GM23338 (cell line): Measurements from ENCODE around the gene FBN3. TPM values are rescaled to one million over a fixed set of nuclear protein-coding genes. Genes with fewer than 3 reads are reported as not detected.

Experiments
- ATAC-seq: fragments of 200-7000 bp; cut with Tn5 transposase; 3 replicates; pipeline ENCODE4 v1.9.1; 2020
- DNase-seq: peaks from one replicate; pipeline ENCODE4 v3.0.0-alpha.2; 2015; ENCODE audit warnings: low spot score
- H2AFZ ChIP-seq: fragments of 200-600 bp; sonication (generic); 2 replicates; pipeline ENCODE4 v1.8.0; 2016; ENCODE audit warnings: antibody characterized with exemption, mild to moderate bottlenecking, moderate library complexity
- H3F3A ChIP-seq: fragments of 200-600 bp; sonication (generic); replicated peaks from 2 replicates; pipeline ENCODE4 v1.8.0; 2017; ENCODE audit warnings: antibody characterized with exemption, mixed run types, low read depth
- H3K27ac ChIP-seq: fragments of 200-600 bp; sonication (generic); 2 replicates; pipeline ENCODE4 v1.6.1; 2016; ENCODE audit warnings: low read depth
- H3K27me3 ChIP-seq: fragments of 200-600 bp; sonication (generic); 2 replicates; pipeline ENCODE4 v1.8.0; 2016; ENCODE audit warnings: mild to moderate bottlenecking, mixed run types, moderate library complexity; ENCODE audit not compliant: insufficient read depth
- H3K36me3 ChIP-seq: fragments of 200-600 bp; sonication (generic); 2 replicates; pipeline ENCODE4 v1.8.0; 2016; ENCODE audit warnings: mild to moderate bottlenecking; ENCODE audit not compliant: insufficient read depth
- H3K4me1 ChIP-seq: fragments of 200-600 bp; sonication (generic); 2 replicates; pipeline ENCODE4 v1.8.0; 2016; ENCODE audit warnings: mild to moderate bottlenecking, moderate library complexity; ENCODE audit not compliant: insufficient read depth
- H3K4me2 ChIP-seq: fragments of 200-600 bp; sonication (generic); 2 replicates; pipeline ENCODE4 v1.7.1; 2017; ENCODE audit warnings: mixed run types
- H3K4me3 ChIP-seq: fragments of 200-600 bp; sonication (generic); 2 replicates; pipeline ENCODE4 v1.6.1; 2016; ENCODE audit warnings: mixed run types
- H3K79me2 ChIP-seq: fragments of 200-600 bp; sonication (generic); replicated peaks from 2 replicates; pipeline ENCODE4 v1.8.0; 2017; ENCODE audit warnings: mild to moderate bottlenecking; ENCODE audit not compliant: insufficient read depth
- H3K9me2 ChIP-seq: fragments of 200-600 bp; sonication (generic); 2 replicates; pipeline ENCODE4 v1.8.0; 2017; ENCODE audit not compliant: insufficient read depth
- H4K20me1 ChIP-seq: fragments of 200-600 bp; sonication (generic); replicated peaks from 2 replicates; pipeline ENCODE4 v1.8.0; 2017; ENCODE audit warnings: mild to moderate bottlenecking; ENCODE audit not compliant: insufficient read depth
- H3K27ac Mint-ChIP-seq: 2 replicates; pipeline ENCODE4 v1.8.0; 2020; ENCODE audit warnings: inconsistent platforms, mild to moderate bottlenecking, moderate library complexity, mixed read lengths
- H3K27me3 Mint-ChIP-seq: 3 replicates; pipeline ENCODE4 v1.8.0; 2022; ENCODE audit warnings: low read depth, mild to moderate bottlenecking, moderate library complexity, mixed read lengths, inconsistent platforms; ENCODE audit not compliant: insufficient read depth, poor library complexity
- H3K36me3 Mint-ChIP-seq: 3 replicates; pipeline ENCODE4 v1.8.0; 2021; ENCODE audit warnings: low read depth, mild to moderate bottlenecking, inconsistent platforms, moderate library complexity, mixed read lengths
- H3K4me1 Mint-ChIP-seq: 3 replicates; pipeline ENCODE4 v1.8.0; 2020; ENCODE audit warnings: mild to moderate bottlenecking, inconsistent platforms, mixed read lengths
- H3K4me3 Mint-ChIP-seq: 3 replicates; pipeline ENCODE4 v1.8.0; 2021; ENCODE audit warnings: moderate library complexity, mild to moderate bottlenecking, inconsistent platforms, mixed read lengths
- H3K9me3 Mint-ChIP-seq: 3 replicates; pipeline ENCODE4 v1.8.0; 2020; ENCODE audit warnings: moderate library complexity, mild to moderate bottlenecking, inconsistent platforms, mixed read lengths
- CREB1 ChIP-seq: fragments of 250-450 bp; sonication (Bioruptor Pico); IDR thresholded peaks from 2 replicates; pipeline ENCODE4 v1.5.0; 2020; ENCODE audit warnings: low read depth, mild to moderate bottlenecking, moderate library complexity
- CTCF ChIP-seq, 2 experiments: fragments of 200-600 bp in 1 of 2; sonication (generic) in 1 of 2; conservative IDR thresholded peaks; 2 replicates each; pipeline versions ENCODE4 v1.5.1 to v1.6.1; 2016 to 2017; ENCODE audit warnings: antibody characterized with exemption in 2 of 2, low read depth in 2 of 2, mild to moderate bottlenecking in 2 of 2, moderate library complexity in 1 of 2
- ETS1 ChIP-seq: IDR thresholded peaks from 2 replicates; pipeline ENCODE4 v1.6.1; 2016; ENCODE audit warnings: antibody characterized with exemption
- EZH2 ChIP-seq: fragments of 200-600 bp; sonication (generic); IDR thresholded peaks from one replicate; pipeline ENCODE4 v1.8.0; 2017; ENCODE audit warnings: antibody characterized with exemption, mild to moderate bottlenecking, low read depth; ENCODE audit not compliant: unreplicated experiment
- EZH2phosphoT487 ChIP-seq: fragments of 200-600 bp; sonication (generic); IDR thresholded peaks from one replicate; pipeline ENCODE4 v1.8.1; 2018; ENCODE audit warnings: antibody characterized with exemption; ENCODE audit not compliant: unreplicated experiment
- JUNB ChIP-seq: IDR thresholded peaks from one replicate; pipeline ENCODE4 v1.6.1; 2016; ENCODE audit warnings: antibody characterized with exemption; ENCODE audit not compliant: unreplicated experiment
- NANOG ChIP-seq: IDR thresholded peaks from 2 replicates; pipeline ENCODE4 v1.6.1; 2016; ENCODE audit warnings: antibody characterized with exemption, borderline replicate concordance
- POLR2AphosphoS5 ChIP-seq: IDR thresholded peaks from 2 replicates; pipeline ENCODE4 v1.6.1; 2016; ENCODE audit warnings: antibody characterized with exemption, low read depth
- REST ChIP-seq: IDR thresholded peaks from one replicate; pipeline ENCODE4 v1.6.1; 2018; ENCODE audit warnings: antibody characterized with exemption; ENCODE audit not compliant: unreplicated experiment
- STAT1 ChIP-seq: IDR thresholded peaks from one replicate; pipeline ENCODE4 v1.6.1; 2016; ENCODE audit warnings: antibody characterized with exemption; ENCODE audit not compliant: unreplicated experiment
- ZNF114 ChIP-seq: fragments of 250-450 bp; sonication (Bioruptor Pico); IDR thresholded peaks from 2 replicates; pipeline ENCODE4 v1.5.0; 2020; ENCODE audit warnings: mild to moderate bottlenecking, moderate library complexity
- ZNF331 ChIP-seq: fragments of 250-450 bp; sonication (Bioruptor Pico); IDR thresholded peaks from 2 replicates; pipeline ENCODE4 v1.5.0; 2020; ENCODE audit warnings: low read depth, mild to moderate bottlenecking, moderate library complexity
- ZNF462 ChIP-seq: fragments of 250-450 bp; sonication (Bioruptor Pico); IDR thresholded peaks from 2 replicates; pipeline ENCODE4 v1.5.0; 2020; ENCODE audit warnings: mild to moderate bottlenecking, moderate library complexity
- polyA plus RNA-seq: library from polyadenylated mRNA; unstranded; fragments of >200 nt; fragmentation: Nextera tagmentation; extraction: Ambion mirVana; gene quantifications from 2 replicates; pipeline ENCODE4 v1.2.1, GENCODE V29; 2016
- total RNA-seq: library from RNA; depleted of rRNA; stranded (reverse); fragments of >200 nt; shearing (Covaris generic); gene quantifications from 2 replicates; pipeline ENCODE4 v1.2.3, GENCODE V29; 2014

FBN3 gene
- total and polyA plus RNA-seq, 2 experiments from 2014 or later = 8.5 to 54.5 TPM

GRCh38 chr19:8120636-8121480, 28.5 kb downstream of the FBN3 start:
- Histone ChIP-seq H3K4me3 (no peak overlapping the region), H4K20me1 (no peaks in the 10 kb centered on the region), H3K36me3 (no peaks in the 10 kb centered on the region), H3K79me2 (no peaks in the 10 kb centered on the region), H3K27me3 (no peaks in the 10 kb centered on the region), H3K27ac (peak overlapping the region; percentile 86), H3F3A (peaks cover 20% of the 10 kb centered on the region; the same call in 1 of the 2 replicates), H3K9me2 (no peaks in the 10 kb centered on the region), H3K4me2 (peak overlapping the region; percentile 54; the same call in 1 of the 2 replicates), H2AFZ (no peak overlapping the region), H3K4me1 (peaks cover 9% of the 10 kb centered on the region; the same call in 1 of the 2 replicates)
- H3K36me3 Mint-ChIP-seq = peaks cover 54% of the 10 kb centered on the region
- no peak for TF ChIP-seq POLR2AphosphoS5
- TF ChIP-seq REST = no peak
- TF ChIP-seq STAT1 = no peak
- TF ChIP-seq EZH2 = no peak
- no peak for TF ChIP-seq ZNF462 (CRISPR knock-in tag)
- TF ChIP-seq ZNF331 (CRISPR knock-in tag) = no peak
- no peak for TF ChIP-seq CTCF (conservative IDR thresholded peaks at IDR 0.05; ENCODE audit: low read depth in 2 of 2)
- TF ChIP-seq ZNF114 (CRISPR knock-in tag) = no peak
- no peak for TF ChIP-seq EZH2phosphoT487
- TF ChIP-seq JUNB = no peak
- no peak for TF ChIP-seq CREB1 (CRISPR knock-in tag)
- peak; percentile 70; the same call in 1 of the 2 replicates for TF ChIP-seq ETS1
- TF ChIP-seq NANOG = peak; percentile 87
- peaks cover 16% of the 10 kb centered on the region for H3K27me3 Mint-ChIP-seq
- peak overlapping the region; percentile 98 for H3K27ac Mint-ChIP-seq
- peaks cover 3% of the 10 kb centered on the region; the same call in 2 of the 3 replicates for H3K9me3 Mint-ChIP-seq
- H3K4me1 Mint-ChIP-seq = peaks cover 13% of the 10 kb centered on the region
- peak; percentile 78 for ATAC-seq
- peak; percentile 72 for DNase-seq
- H3K4me3 Mint-ChIP-seq = peak overlapping the region; percentile 3; the same call in 2 of the 3 replicates
